ENCODE results near the gene CCDC69. TPM values are rescaled to one million over a fixed set of nuclear protein-coding genes. Genes with fewer than 3 reads are reported as not detected.

CCDC69 gene
- total RNA-seq, 6 experiments from 2014 or later = 11.8 to 30.9 (median 22.9) TPM

DNA sequence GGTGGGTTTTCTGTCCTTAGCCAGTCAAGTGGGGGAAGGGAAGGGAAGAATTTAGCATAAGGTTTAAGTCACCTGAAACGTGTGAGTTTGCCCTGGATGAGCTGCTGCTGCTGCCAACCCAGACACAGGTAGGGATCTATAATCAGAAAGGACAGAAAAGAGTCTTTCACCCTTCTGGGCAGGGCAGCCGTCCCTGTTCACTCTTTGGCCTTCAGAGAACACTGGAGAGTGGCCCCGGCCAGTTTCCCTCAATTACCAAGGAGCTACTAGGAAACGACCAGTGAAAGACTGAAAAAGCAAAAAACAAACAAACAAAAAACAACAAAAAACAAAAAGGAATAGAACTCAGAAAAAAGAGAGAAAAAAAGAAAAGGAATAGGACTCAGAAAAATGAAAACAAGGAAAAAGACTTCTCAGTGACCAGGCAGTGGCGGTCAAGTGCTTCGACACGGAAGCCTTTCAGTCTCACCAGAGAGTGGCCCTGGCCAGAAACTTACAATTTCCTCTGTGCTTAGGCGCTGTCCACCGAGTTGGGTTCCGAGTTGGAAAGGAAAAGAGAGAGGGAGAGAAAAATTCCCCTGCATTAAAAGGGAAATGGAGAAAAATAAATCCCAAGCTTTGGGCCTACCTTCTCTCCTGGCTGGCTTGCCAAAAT, 26.6 kb upstream of the CCDC69 start:
- Histone ChIP-seq H3K4me3 (peak overlapping the region; percentile 39 to 70 (median 62)), H3K36me3 (no peaks in the 10 kb centered on the region), H3K27me3 (no peaks in the 10 kb centered on the region), H3K9me3 (no peaks in the 10 kb centered on the region), H3K4me1 (peaks cover 0 to 35% (median 8%) of the 10 kb centered on the region in 4 donors), H3K27ac (peak overlapping the region; percentile 65 to 92 (median 84))
- WGBS (ENCODE audit: insufficient coverage, low coverage, low lambda C conversion rate, missing lambda C conversion rate) = 31% methylated on average over 10 of the region's 10 CpGs
- intact Hi-C loops (cut with DNase I) = no loop called here
- TF ChIP-seq POLR2A (IDR thresholded peaks at IDR 0.05) (no peak), CTCF (IDR thresholded peaks at IDR 0.05) (no peak)
- ATAC-seq (peak in 2 of 4 donors; percentile 7 to 13), DNase-seq (peak in 1 of 3 donors; percentile 55)

DNA sequence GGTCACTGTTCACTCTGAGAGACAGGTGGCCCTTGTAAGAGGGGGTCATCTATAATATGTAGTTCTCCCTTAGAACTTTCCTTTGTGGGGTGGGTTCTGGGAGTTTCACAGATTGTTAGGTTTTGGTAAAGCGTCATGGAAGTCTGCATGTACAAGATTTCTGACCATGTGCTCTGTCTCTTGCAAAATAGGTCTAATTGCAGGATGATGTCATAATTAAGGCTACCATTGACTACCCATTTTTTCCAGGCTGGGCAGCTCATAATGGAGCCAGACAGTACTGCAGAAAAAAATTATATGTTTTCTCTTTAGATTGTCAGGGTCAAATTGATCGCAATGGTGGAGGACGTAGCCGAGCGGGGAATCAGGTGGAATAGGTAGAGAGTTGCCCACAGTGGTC, 25.4 kb upstream of the CCDC69 start:
- TF ChIP-seq CTCF (IDR thresholded peaks at IDR 0.05) = no peak
- TF ChIP-seq POLR2A (IDR thresholded peaks at IDR 0.05) = no peak
- no peak for ATAC-seq

GRCh38 chr5:151248651-151249050, 24.8 kb upstream of the CCDC69 start:
- no peaks in the 10 kb centered on the region for H3K36me3 ChIP-seq
- ATAC-seq = no peak
- intact Hi-C loops (cut with DNase I) = loop anchor here in 1 of 2 donors (10.0 kb wide), 1 partner anchor 124 kb away; no protein-coding TSS in a partner anchor
- TF ChIP-seq CTCF (IDR thresholded peaks at IDR 0.05) = no peak
- TF ChIP-seq POLR2A (IDR thresholded peaks at IDR 0.05) = no peak
- H3K27ac ChIP-seq = no peak overlapping the region
- no peaks in the 10 kb centered on the region for H3K9me3 ChIP-seq
- no peak for DNase-seq
- H3K4me1 ChIP-seq = peaks cover 0 to 24% (median 8%) of the 10 kb centered on the region in 4 donors
- no CpG with 5 or more reads among the region's 2 CpGs for WGBS (ENCODE audit: insufficient coverage, low coverage, low lambda C conversion rate, missing lambda C conversion rate)
- H3K4me3 ChIP-seq = no peak overlapping the region
- H3K27me3 ChIP-seq = no peaks in the 10 kb centered on the region

More for the DNA sequence above, 25.4 kb upstream of the CCDC69 start:
- no peak for DNase-seq
- Histone ChIP-seq H3K36me3 (no peaks in the 10 kb centered on the region), H3K27me3 (no peaks in the 10 kb centered on the region), H3K4me3 (peak overlapping the region in 2 of 3 donors; percentile 62 to 70), H3K9me3 (no peaks in the 10 kb centered on the region), H3K4me1 (peaks cover 0 to 31% (median 8%) of the 10 kb centered on the region in 4 donors), H3K27ac (peak overlapping the region in 1 of 3 donors; percentile 92)
- intact Hi-C loops (cut with DNase I) = loop anchor here in 1 of 2 donors (10.0 kb wide), 1 partner anchor 124 kb away; no protein-coding TSS in a partner anchor
- WGBS (ENCODE audit: insufficient coverage, low coverage, low lambda C conversion rate, missing lambda C conversion rate) = 73% methylated on average over 5 of the region's 5 CpGs

DNA sequence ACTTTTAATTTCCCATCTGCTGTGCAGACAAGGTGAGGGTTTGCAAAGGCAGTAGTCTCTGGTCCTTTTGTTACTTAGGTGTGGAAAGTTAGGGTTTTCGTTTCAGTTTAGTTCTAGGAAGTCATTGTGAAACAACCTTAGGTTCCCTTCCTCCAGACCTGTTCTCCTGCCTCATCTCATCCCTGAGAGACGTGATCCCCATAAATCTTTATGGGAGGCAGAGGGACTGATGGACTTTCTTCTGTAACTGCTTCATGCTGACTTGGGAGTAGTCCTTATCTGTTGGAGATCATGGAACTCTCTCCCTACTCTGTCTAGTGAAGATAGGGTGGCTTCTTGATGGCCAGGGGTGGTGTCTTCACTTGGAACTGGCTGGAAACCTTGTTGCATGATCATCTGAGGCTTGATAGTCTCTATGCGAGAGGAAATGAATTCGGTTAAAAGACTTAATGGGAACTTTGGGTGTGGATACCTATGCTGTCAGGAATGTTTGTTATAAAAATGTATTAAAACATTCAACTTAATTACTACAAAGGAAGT, 21.9 kb upstream of the CCDC69 start:
- H3K36me3 ChIP-seq = no peaks in the 10 kb centered on the region
- ATAC-seq (no peak), DNase-seq (no peak)
- peaks cover 0 to 11% (median 4%) of the 10 kb centered on the region in 4 donors for H3K4me1 ChIP-seq
- WGBS (ENCODE audit: insufficient coverage, low coverage, low lambda C conversion rate, missing lambda C conversion rate) = 67% methylated on average over 4 of the region's 4 CpGs
- H3K27me3 ChIP-seq = no peaks in the 10 kb centered on the region
- TF ChIP-seq CTCF (IDR thresholded peaks at IDR 0.05) = no peak
- TF ChIP-seq POLR2A (IDR thresholded peaks at IDR 0.05) = no peak
- no peak overlapping the region for H3K4me3 ChIP-seq
- no peak overlapping the region for H3K27ac ChIP-seq
- intact Hi-C loops (cut with DNase I) = loop anchor here in 1 of 2 donors (10.0 kb wide), 1 partner anchor 121 kb away; no protein-coding TSS in a partner anchor
- no peaks in the 10 kb centered on the region for H3K9me3 ChIP-seq
